NK-92 (cell line): ENCODE results near the gene PPFIA2.

Experiments used
- DNase-seq: peaks from one replicate; lab custom pipeline; 2025; ENCODE audit not compliant: unreplicated experiment; lab: John Stamatoyannopoulos, UW

Gene PPFIA2

DNA sequence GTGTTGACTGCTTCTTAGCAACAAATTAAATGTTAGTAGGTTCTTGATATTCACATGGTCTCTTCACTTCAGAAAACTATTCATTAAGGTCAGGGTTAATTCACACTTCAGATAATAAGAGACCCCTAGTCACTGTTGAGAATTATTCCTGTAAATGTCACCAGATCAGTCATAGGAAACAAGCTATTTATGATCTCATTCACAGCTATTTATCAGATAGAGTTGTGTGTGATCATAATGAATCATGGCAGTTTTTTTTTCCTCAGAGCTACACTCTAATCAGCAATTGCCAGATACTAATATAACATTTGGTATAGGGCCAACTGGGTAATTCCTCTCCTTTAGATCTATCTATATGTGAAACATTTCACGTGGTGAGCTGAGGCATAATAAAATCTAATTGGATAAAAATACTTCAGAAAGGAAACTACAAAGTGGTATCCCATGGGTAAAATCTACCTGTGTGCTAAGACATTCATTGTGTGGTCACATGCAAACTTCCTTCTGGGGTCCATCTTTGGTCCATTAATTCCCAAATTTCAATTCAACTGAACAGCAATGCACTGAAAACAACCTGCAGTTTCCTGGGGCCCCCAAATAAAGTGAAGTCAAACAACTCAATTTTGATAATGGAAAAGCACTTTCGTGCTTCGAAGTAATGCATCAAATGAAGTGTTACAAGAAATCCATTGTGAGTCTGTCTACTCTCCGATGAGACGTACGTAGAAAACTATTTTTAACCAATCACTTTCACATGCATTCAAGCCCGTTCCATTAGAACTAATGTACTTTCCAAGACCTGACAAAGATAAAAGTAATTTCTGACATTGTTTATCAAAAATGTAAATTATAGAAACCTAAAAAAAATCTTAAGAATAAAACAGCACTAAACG lies 484.3 kb downstream of the PPFIA2 start:
- DNase-seq: no peak

DNA sequence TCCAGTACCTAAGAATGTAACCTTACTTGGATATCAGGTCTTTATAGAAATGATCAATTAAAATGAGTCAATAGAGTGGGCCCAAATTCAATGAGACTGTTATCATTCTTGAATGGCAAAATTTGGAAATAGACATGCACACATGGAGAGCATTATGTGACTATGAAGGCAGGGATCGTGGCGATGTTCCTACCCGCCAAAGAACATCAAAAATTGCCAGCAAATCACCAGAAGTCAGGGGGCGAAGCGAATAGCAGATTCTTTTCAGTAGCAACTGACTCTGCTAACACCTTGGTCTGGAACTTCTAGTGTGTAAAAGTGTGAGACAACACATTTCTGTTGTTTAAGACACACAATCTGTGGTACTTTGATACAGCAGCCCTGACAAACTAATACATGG lies 488.8 kb downstream of the PPFIA2 start:
- no peak for DNase-seq

DNA sequence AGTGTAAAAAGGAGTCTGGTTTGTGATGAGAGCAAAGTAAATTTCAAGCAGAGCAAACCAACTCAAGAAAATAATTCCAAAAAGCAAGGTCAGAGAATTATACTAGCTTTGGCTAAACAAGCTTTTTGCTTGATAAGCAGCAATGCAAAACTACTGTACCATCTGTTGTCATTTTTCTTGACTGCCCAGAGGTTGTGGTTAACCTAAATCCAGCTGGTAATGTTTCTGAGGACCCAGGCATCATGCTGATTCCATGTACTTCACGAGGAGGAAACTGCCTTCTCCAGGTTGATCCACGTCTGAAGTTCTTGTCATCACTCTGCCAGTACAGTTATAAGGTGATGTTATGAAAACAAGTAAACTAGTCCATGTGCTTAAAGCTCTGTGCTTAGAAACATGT lies 496.1 kb downstream of the PPFIA2 start:
- DNase-seq: no peak

DNA sequence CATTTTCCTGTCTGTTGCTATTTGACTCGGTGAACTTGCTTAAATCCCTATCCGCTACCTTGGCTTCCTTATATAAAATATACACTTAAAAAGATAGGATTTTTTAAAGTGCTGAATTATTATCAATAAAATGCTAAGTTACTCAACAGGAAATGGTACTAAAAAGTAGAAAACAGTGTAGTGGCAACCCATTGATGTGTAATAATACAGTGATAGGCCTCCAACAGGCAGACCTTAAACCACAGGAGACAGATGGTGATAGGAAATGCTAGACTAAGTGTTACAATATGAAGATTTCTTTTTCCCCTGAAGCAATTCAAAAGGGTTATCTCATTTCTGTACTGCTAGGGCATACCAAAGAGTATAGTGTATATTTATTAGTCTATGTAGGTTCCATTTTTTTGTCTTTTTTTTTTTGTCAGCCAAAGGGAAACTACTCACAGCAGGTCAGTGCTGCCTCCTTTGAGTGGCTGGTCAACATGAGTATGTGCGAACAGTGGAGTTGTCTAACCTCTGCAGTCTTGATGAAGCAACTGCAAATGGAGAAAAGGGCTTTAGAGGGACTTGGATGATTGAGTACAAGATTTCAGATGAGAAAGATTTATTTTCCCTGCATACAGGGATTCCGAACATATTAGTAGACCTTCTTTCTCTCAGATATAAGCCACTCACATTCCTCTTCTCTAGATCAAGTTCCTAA lies 497.5 kb downstream of the PPFIA2 start:
- DNase-seq: no peak

DNA sequence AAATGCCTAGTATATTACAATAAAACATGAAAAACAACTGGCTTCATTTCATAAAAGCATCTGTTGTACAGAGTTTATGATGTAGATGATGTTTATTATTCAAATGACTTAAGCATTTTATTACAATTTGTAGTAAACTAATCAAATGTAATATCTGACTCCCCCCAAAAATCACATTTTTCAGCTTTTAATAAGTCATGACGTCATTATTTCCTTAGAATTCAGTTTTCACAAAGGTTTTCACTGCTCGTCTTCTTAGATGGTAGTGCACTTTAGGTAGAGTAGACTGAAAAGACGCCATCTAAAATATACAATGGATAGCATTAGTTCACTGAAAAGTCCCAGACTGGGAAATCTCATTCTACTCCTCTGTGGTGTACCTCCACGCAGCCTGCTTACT lies 499.8 kb downstream of the PPFIA2 start:
- DNase-seq: no peak

DNA sequence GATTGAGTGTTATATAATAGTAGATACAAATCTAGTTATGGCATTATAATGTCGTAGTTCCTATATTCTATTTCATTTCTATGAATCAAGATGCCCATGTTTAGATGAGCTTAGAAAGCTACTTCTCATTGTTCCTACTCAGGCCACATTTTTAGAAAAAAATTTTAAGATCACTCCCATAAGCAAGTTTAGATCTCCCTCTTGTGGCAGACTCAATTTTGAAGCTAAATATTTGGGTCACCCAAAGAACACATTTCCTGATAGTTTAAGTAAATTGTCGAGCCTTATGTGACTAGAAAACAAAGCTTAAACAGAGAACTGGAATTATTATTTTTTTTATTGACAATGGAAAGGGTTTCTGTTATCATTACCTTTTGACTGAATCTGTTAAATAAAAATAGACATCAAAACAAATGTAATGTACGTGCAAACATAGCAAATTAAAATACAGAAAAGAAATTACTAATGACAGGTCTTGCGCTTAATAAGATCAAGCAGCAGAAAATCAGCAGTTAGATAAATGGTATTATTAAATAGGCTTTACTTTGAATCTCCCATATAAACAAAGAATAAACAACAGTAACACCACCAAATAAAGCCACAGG lies 501.1 kb downstream of the PPFIA2 start:
- no peak for DNase-seq

DNA sequence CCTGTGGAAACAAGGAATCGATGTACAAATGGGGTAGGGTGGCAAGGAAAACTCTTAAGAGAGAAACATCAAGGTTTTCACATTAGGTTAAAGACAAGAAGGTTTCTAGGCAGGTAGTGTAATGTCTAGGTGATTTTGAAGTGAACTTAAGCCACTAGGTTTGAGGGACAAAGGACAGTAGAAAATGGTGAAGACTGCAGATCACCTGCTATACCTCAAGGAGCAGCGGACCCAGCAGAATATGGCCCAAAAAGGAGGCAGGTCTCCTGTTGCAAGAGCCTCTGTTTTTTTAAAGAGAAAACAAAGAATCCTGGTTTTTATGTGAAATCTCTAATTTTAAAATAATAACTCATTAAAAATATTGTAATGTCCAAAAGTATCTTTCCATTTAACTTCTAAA lies 503.2 kb downstream of the PPFIA2 start:
- DNase-seq: no peak

DNA sequence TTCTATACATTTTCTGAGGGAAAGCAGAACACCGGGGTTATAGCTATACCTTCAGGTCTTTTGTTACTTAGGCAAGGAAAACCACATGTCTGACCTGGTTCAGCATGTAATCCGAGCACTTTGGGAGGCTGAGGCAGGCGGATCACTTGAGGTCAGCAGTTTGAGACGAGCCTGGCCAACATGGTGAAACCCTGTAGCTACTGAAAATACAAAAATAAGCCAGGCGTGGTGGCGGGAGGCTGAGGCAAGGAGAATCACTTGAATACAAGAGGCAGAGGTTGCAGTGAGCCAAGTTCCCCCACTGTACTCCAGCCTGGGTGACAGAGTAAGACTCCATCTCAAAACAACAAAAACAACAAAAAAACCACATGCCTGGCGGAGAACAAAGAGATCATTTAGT lies 503.7 kb downstream of the PPFIA2 start:
- no peak for DNase-seq

DNA sequence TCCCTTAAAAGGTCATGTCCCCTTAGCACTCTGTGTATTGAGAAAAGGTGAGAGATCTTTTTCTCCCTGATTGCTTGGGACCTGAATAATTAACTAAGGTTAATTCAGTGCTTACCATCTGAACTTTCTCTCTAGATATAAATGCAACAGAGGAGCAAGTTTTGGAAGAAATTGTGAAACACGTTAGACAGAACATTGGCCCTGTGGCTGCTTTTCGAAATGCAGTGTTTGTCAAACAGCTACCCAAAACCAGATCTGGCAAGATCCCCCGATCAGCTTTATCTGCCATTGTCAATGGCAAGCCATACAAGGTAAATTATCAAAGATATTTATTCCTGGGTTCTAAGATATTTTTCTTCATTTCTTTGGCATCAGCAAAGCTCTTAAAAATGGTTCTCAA lies 505.8 kb downstream of the PPFIA2 start:
- no peak for DNase-seq

DNA sequence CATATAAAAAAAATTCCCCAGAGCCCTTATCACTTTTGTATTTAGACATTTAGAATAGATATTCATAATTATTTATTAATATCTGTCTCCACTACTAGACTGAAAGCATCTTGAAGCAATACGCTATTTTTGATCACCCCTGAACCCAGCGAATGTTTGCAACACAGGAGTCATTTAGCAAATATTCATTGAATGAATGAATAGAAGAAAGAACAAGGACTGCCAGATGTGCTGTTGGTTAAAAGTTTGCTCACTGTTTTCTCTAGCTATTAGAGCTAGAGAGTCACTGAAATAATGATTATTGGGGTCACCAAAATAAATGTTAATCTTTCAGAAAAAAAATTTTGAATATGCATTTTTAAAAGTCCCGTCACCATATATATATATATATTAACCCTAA lies 506.9 kb downstream of the PPFIA2 start:
- no peak for DNase-seq

DNA sequence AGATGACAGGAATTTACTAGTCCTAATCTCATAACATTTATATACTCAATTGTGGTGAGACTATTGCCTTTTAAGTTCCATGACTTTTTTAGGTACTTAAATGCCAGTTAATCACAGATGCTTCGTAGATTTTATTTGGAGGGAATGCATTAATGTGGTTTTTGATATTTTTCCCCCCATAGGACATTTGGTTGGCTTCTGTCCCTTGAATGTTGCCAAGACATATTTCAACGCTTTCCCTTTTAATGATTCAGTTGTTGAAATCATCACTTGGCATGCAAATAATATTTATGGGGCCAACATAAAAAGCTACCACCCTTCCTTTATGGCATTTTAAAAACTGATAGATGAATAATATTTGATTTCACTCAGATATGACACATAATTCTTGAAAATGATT lies 509.2 kb downstream of the PPFIA2 start:
- no peak for DNase-seq

DNA sequence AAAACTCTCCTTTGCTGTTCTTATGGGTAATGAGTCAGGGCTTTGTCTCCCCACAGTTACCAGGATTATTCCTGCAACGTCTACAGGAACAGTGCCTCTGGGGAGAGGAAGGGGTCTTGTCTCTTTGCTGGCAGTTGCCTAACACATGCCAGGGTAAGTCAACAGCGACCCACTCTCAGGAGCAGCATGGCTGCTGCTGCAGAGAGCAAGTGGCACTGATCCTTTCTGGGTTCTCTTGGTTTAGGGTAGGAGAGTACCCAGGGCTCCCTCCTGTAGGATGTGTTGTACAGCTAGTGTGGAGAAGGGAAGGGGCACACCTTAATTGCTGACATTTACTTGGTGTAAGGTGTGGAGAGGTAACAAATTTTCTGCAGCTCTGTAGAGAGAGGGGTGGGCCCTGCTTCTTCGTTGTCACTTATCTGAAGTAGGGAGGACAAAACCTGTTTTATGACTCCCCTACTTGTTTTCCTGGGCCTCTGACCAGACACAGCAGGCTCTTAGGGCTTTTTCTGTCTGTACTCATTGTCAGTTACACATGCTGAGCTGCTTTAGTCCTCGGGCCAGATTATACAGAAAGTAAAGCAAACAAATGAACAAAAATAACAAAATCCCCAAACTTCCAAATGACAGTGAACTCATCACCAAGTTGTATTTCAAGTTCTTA lies 513.1 kb downstream of the PPFIA2 start:
- no peak for DNase-seq

DNA sequence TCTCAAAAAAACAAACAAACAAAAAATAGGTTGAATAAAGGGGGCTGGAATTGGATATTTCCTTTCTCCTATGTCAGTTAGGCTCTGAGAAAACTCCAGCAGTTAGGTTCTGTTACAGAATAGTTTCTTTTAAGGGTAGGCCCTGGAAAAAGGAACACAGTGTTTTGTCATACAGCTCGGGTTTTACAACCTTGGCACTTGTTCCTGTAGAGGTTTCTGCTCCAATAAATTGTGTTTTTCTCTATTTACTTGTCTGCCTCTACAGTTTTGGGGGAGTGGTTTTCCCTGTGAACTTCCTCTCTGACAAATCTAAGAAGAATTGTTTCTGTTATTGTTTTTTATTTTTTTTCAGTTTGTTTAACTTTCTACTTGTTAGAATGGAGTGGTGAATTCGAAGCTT lies 513.7 kb downstream of the PPFIA2 start:
- no peak for DNase-seq

DNA sequence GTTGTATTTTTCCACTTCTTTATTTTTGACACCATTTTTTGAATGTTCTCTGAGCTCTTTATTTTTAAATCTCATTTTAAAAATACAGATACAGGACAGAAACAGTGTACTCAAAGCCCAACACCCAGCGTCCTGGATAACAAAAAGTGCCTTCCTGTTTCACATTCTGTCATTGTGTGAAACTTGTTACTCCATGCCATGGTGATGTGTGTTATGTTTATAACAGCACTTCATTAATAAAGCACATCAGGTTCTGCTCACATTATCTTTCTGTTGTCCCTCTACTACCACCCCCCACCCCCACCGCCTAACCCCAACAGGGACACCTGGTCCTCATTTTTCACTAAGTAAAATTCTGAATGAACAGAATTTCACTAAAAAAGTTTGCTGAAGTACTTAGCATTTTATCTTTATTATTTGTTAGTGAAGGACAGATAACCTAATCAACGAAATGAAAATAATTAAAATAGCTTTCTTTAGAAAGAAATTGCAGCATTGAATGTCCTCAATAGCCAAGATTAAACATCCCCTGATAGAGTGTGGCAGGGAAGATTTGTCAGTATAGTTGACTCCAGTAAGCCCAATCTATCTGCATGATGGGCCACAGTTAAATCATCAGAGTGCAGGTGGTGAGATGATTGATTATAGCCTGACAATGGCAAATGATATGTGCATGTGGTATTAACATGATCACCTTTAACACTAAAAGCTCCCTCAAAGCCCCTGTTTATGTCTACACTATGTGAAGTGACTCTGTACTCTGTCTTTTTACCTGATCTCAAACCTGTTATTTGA lies 527.4 kb downstream of the PPFIA2 start:
- DNase-seq: no peak

DNA sequence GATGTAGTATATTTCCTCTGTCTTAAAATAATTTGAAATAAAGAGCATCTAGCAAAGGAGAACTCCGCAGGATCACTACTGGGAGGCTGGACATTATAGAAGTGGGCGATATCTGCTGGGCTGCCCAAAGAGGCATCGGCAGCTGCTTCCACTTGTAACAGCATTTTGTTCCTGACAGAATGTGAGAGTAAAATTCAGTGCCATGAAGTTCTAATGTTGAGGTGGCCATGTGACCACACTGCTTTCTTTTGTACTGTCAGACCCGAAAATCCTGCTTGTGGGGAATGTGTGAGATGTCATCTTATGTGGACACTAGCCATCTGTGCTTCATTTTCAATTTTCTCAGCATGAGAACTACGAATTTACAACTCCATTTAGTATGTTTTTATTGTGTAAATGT lies 529.4 kb downstream of the PPFIA2 start:
- DNase-seq: no peak

DNA sequence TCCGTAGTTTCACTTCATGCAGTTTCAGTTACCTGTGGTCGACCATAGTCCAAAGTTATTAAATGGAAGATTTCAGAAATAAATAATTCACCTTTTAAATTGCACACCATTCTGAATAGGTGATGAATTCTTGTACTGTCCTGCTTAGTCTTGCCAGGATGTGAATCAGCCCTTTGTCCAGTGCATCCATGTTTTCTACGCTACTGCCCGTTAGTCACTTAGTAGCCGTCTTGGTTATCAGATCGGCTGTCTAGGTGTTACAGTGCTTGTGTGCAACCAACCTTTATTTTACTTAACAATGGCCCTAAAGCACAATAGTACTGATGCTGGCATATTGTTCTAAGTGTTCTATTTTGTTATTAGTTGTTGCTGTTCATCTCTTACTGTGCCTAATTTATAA lies 534.5 kb downstream of the PPFIA2 start:
- DNase-seq: no peak

DNA sequence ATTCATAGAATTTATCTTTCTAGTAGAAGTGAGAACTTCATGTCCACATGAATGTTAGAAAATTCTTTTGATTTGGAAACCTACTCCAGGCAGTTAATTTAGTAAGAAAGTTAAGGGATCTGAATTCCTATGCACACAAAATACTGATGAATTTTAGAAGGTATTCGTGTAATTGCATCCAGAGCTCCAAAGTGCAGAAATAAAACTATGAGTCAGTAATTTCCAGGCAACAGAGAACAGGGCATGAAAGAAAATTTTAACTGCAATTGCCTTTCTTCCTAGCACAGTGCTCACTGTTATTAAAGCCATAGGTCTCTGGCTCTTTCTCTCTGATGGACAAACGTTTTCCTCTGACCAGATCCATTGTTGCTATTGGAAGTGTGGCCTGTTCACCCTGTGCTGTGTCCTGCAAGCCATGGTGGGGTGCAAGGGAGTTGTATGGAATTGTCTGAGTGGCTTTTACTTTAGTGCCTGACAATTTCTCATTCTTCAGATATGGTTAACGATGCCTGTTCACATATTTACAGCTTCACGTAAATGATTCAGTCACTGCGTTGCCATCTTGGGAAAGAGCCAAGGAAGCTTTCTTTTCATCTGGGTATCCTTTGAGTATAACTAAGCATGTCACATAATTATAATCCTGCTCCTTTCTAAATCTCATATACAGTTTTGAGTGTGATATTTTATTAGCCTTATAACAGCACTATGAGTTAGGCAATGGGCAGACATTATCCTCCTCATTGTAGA lies 536.1 kb downstream of the PPFIA2 start:
- DNase-seq: no peak

DNA sequence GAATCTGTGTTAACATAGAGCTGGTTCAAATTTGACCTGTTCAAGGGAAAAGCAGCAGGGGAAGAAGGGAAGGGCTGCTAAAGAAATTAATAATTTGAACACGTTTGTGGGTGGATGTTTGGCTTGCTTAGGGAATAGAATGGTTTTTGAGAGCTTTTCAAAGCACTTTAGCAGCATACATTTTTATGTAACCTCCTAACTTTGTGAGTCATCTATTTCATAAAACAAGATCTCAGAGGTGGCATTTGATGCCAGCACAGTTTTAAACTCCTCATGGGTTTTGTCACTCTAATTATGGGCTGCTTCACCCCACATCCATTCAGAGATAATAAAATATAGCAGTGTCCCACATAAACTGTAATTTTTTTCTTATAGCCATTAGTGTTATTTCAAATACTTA lies 537.5 kb downstream of the PPFIA2 start:
- no peak for DNase-seq

DNA sequence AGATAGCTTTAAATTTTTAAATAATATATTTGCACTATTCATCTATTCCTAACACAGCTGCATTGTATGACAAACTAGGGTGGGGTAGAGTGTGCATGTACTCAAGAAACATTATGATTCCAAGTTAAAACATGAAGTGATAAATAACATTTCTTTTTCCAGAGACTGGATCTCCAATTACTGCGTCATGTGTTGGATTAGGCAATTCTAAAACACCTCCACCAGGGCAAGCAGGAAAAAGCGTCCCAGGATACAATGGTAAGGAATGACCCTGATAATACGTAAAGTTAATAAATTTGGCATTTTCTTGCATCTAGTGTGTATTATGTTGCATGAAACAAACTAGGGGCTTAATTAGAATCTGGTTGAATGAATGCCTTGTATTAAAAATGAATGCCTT lies 542.4 kb downstream of the PPFIA2 start:
- no peak for DNase-seq
